ENCODE measurements around the gene HDAC4.
"Not testable (repeated sequence)": the region's sequence is repeated elsewhere in the genome, so short reads cannot be mapped to it uniquely, and the experiment has no call there.

Gene HDAC4

DNA sequence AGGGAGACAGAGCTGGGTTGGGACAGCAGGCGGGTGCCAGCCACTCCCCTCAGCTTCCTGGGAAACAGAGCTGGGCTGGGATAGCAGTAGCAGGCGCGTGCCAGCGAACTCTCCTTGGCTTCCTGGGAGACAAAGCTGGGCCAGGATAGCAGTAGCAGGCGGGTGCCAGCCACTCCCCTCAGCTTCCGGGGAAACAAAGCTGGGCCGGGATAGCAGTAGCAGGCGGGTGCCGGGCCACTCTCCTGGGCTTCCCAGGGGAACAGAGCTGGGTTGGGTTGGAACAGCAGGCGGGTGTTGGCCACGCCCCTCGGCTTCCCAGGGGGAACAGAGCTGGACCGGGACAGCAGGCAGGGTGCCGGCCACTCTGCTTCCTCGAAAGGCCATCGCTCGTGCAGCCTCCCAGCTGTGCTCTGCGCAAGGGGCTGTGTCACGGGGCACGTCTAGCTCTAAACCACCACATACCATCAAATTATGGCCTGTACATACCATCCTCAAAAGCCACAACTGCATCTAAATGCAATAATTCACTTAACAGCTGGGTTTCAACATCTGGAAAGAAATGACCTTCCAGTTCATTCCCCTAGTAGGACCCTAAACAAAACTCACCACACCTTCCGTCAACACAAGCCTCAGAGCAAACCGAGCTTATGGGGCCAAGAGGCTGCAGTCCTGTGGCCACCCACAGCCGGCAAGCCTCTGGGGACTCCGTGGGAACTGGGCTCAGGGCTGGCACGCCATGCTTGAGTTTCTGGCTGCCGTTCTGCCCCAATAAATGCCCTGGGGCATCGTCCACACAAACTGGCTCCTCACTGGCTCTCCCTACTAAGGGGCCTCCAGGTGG, 324.7 kb downstream of the HDAC4 start:
- no peaks in the 10 kb centered on the region for H3K4me1 ChIP-seq (ENCODE audit: insufficient read depth, insufficient read length)
- TF ChIP-seq YY1 (IDR thresholded peaks at IDR 0.05; ENCODE audit: insufficient read depth, insufficient read length) (no peak), ZNF274 (IDR thresholded peaks at IDR 0.05; ENCODE audit: low read depth, low read length) (no peak), SUZ12 (IDR thresholded peaks at IDR 0.05; ENCODE audit: extremely low read depth, insufficient read depth, insufficient read length) (no peak)
- H3K4me3 ChIP-seq (ENCODE audit: insufficient read length, low read depth): no peak overlapping the region
- H3K9ac ChIP-seq (ENCODE audit: insufficient read length, low read depth): no peak overlapping the region
- H3K9me3 ChIP-seq (ENCODE audit: insufficient read depth, low read length): no peaks in the 10 kb centered on the region
- peaks cover 27% of the 10 kb centered on the region for H3K36me3 ChIP-seq (ENCODE audit: insufficient read depth, insufficient read length, low read length)
- no peaks in the 10 kb centered on the region for H3K27me3 ChIP-seq (ENCODE audit: insufficient read depth, insufficient read length)
- DNase-seq (ENCODE audit: low read depth, low spot score): no peak

DNA sequence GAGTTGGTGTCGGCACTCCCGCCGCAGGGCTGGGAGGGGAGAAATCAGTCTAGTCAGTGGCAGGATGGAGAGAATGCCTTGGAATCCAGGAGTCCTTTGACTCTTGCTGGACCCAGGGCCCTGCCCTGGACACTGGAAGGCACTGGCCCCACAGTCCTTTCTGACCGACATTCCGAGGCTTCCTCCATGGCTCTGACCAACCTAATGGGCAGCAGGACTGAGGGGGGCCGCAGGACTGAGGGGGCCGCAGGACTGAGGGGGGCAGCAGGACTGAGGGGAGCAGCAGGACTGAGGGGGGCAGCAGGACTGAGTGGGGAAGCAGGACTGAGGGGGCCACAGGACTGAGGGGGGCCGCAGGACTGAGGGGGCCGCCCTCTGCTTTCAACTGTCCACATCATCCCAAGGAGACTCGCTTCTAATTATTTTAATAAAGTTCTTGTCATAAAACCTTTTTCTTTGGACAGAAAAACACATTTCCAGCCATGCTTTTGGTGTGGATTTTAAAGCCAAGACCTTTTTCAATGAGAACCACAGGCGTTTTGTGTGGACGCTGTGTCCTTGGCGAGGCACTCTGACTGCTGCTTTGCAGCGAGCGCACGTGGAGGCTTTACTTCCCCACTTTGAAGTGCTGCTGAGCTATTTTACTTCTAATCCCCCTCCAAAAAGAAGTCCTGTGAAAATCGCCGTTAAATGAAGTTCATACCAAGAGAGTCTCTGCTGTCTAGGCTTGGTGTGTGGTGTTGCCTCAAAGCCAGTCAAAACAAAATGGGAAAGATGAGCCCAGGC, 326.9 kb downstream of the HDAC4 start:
- Histone ChIP-seq H3K4me3 (ENCODE audit: insufficient read length, low read depth) (no peak overlapping the region), H3K27me3 (ENCODE audit: insufficient read depth, insufficient read length) (no peaks in the 10 kb centered on the region), H3K36me3 (ENCODE audit: insufficient read depth, insufficient read length, low read length) (peaks cover 15% of the 10 kb centered on the region)

DNA sequence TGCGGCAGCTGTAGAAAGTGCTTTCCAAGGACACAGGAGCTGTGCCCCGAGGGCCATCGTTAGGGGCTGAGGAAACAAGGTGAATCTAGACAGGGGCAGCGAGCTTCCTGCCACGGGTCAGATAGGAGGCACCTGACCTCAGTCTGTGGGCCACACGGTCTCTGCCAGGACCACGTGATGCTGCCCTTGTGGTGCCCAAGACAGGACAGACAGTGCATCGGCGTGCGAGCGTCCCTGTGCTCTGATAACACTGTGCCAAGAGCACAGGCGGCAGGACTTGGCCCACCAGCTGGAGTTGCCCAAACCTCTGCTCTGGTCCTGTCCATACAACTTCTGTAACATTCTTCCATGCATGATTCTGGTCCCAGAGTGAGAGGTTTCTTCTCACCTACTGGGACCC, 327.6 kb downstream of the HDAC4 start:
- no peak overlapping the region for H3K9ac ChIP-seq (ENCODE audit: insufficient read length, low read depth)
- no peak for TF ChIP-seq SUZ12 (IDR thresholded peaks at IDR 0.05; ENCODE audit: extremely low read depth, insufficient read depth, insufficient read length)
- H3K36me3 ChIP-seq (ENCODE audit: insufficient read depth, insufficient read length, low read length): peaks cover 15% of the 10 kb centered on the region
- DNase-seq (ENCODE audit: low read depth, low spot score): no peak
- H3K4me1 ChIP-seq (ENCODE audit: insufficient read depth, insufficient read length): no peaks in the 10 kb centered on the region
- no peaks in the 10 kb centered on the region for H3K9me3 ChIP-seq (ENCODE audit: insufficient read depth, low read length)
- H3K27me3 ChIP-seq (ENCODE audit: insufficient read depth, insufficient read length): no peaks in the 10 kb centered on the region
- H3K4me3 ChIP-seq (ENCODE audit: insufficient read length, low read depth): no peak overlapping the region

More for the DNA sequence above, 326.9 kb downstream of the HDAC4 start:
- TF ChIP-seq SUZ12 (IDR thresholded peaks at IDR 0.05; ENCODE audit: extremely low read depth, insufficient read depth, insufficient read length) (no peak), YY1 (IDR thresholded peaks at IDR 0.05; ENCODE audit: insufficient read depth, insufficient read length) (no peak), ZNF274 (IDR thresholded peaks at IDR 0.05; ENCODE audit: low read depth, low read length) (no peak)
- Histone ChIP-seq H3K4me1 (ENCODE audit: insufficient read depth, insufficient read length) (no peaks in the 10 kb centered on the region), H3K9ac (ENCODE audit: insufficient read length, low read depth) (no peak overlapping the region), H3K9me3 (ENCODE audit: insufficient read depth, low read length) (no peaks in the 10 kb centered on the region)
- DNase-seq (ENCODE audit: low read depth, low spot score): no peak

GRCh38 chr2:239072786-239073185, 328.0 kb downstream of the HDAC4 start:
- Histone ChIP-seq H3K27me3 (ENCODE audit: insufficient read depth, insufficient read length) (no peaks in the 10 kb centered on the region), H3K4me1 (ENCODE audit: insufficient read depth, insufficient read length) (no peaks in the 10 kb centered on the region), H3K4me3 (ENCODE audit: insufficient read length, low read depth) (no peak overlapping the region), H3K9me3 (ENCODE audit: insufficient read depth, low read length) (no peaks in the 10 kb centered on the region), H3K36me3 (ENCODE audit: insufficient read depth, insufficient read length, low read length) (peaks cover 15% of the 10 kb centered on the region), H3K9ac (ENCODE audit: insufficient read length, low read depth) (no peak overlapping the region)
- DNase-seq (ENCODE audit: low read depth, low spot score): no peak
- no peak for TF ChIP-seq SUZ12 (IDR thresholded peaks at IDR 0.05; ENCODE audit: extremely low read depth, insufficient read depth, insufficient read length)
- TF ChIP-seq ZNF274 (IDR thresholded peaks at IDR 0.05; ENCODE audit: low read depth, low read length): no peak
- no peak for TF ChIP-seq YY1 (IDR thresholded peaks at IDR 0.05; ENCODE audit: insufficient read depth, insufficient read length)

DNA sequence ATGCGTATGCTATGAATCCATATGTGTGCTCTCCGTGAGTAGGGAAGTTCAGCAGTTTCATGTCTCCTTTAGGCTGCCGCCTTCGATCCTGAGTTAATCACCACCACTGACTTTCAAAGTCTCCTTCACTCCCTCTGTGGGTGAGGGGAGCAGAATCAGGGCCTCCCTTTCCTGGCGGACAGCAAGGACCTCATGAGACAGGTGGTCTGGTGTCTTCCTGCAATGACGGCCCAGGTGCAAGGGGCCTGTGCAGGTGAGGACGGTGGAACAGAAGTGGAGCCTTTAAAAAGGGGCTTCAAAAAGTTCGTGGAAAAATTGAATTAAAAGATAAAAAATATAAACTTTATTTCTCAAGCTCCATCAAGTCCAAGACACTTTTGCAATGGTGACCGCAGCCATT, 330.4 kb downstream of the HDAC4 start:
- no peak for DNase-seq (ENCODE audit: low read depth, low spot score)
- no peaks in the 10 kb centered on the region for H3K27me3 ChIP-seq (ENCODE audit: insufficient read depth, insufficient read length)
- H3K4me3 ChIP-seq (ENCODE audit: insufficient read length, low read depth): no peak overlapping the region
- H3K9ac ChIP-seq (ENCODE audit: insufficient read length, low read depth): no peak overlapping the region
- H3K4me1 ChIP-seq (ENCODE audit: insufficient read depth, insufficient read length): peaks cover 4% of the 10 kb centered on the region
- peaks cover 12% of the 10 kb centered on the region; the same call in 1 of the 2 replicates for H3K9me3 ChIP-seq (ENCODE audit: insufficient read depth, low read length)
- peaks cover 25% of the 10 kb centered on the region for H3K36me3 ChIP-seq (ENCODE audit: insufficient read depth, insufficient read length, low read length)
- TF ChIP-seq YY1 (IDR thresholded peaks at IDR 0.05; ENCODE audit: insufficient read depth, insufficient read length) (no peak), ZNF274 (IDR thresholded peaks at IDR 0.05; ENCODE audit: low read depth, low read length) (no peak)

DNA sequence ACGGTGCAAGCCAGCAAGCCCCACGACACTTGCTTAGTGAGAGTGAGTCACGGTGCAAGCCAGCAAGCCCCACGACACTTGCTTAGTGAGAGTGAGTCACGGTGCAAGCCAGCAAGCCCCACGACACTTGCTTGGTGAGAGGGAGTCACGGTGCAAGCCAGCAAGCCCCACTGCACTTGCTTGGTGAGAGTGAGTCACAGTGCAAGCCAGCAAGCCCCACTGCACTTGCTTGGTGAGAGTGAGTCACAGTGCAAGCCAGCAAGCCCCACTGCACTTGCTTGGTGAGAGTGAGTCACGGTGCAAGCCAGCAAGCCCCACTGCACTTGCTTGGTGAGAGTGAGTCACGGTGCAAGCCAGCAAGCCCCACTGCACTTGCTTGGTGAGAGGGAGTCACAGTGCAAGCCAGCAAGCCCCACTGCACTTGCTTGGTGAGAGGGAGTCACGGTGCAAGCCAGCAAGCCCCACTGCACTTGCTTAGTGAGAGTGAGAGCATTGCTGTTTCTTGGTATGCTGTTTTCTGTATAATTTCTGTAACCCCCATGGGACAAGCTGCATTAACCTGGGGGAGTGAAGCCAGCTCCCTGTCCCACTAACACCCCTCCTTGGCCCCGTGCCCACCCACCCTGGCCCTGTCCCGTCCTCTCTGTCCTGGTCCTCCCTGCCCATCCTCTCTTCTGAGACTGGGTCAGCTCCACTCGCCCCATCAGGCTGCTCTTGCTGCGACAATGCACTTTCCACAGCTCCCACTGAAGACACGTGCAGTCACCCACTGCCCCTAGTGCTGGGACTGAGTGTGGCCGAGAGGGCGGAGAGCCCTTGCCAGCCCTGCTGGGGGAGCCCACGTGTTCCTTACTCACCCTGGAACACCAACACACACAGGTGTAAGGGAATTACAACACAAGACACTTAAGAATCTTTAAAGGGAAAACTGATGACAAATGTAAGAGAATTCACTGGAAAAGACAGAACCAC, 331.2 kb downstream of the HDAC4 start:
- peaks cover 12% of the 10 kb centered on the region; the same call in 1 of the 2 replicates for H3K9me3 ChIP-seq (ENCODE audit: insufficient read depth, low read length)
- H3K9ac ChIP-seq (ENCODE audit: insufficient read length, low read depth); H3K4me3 ChIP-seq (ENCODE audit: insufficient read length, low read depth); DNase-seq (ENCODE audit: low read depth, low spot score); H3K4me1 ChIP-seq (ENCODE audit: insufficient read depth, insufficient read length); H3K27me3 ChIP-seq (ENCODE audit: insufficient read depth, insufficient read length): not testable (repeated sequence)
- H3K36me3 ChIP-seq (ENCODE audit: insufficient read depth, insufficient read length, low read length): peaks cover 26% of the 10 kb centered on the region
